ENCODE measurements around the gene IQGAP1.

Gene IQGAP1

GRCh38 chr15:90465930-90466567 is 78.0 kb downstream of the IQGAP1 start:
- no peak for DNase-seq (ENCODE audit: low read depth)
- no peak overlapping the region for H3K4me3 ChIP-seq (ENCODE audit: low read depth, low read length)

- DNase-seq (ENCODE audit: low read depth) = no peak
- no peak overlapping the region for H3K4me3 ChIP-seq (ENCODE audit: low read depth, low read length)
Measured at GRCh38 chr15:90469723-90470122, 81.7 kb downstream of the IQGAP1 start.

GRCh38 chr15:90470453-90470852 is 82.4 kb downstream of the IQGAP1 start:
- no peak for DNase-seq (ENCODE audit: low read depth)
- H3K4me3 ChIP-seq (ENCODE audit: low read depth, low read length) = no peak overlapping the region

GRCh38 chr15:90471126-90471525 is 83.1 kb downstream of the IQGAP1 start:
- no peak overlapping the region for H3K4me3 ChIP-seq (ENCODE audit: low read depth, low read length)
- DNase-seq (ENCODE audit: low read depth) = no peak

GRCh38 chr15:90471769-90472168 is 83.7 kb downstream of the IQGAP1 start:
- DNase-seq (ENCODE audit: low read depth) = no peak
- H3K4me3 ChIP-seq (ENCODE audit: low read depth, low read length) = no peak overlapping the region

GRCh38 chr15:90478846-90479481 is 90.9 kb downstream of the IQGAP1 start:
- no peak overlapping the region for H3K4me3 ChIP-seq (ENCODE audit: low read depth, low read length)
- no peak for DNase-seq (ENCODE audit: low read depth)

GRCh38 chr15:90479656-90480055 is 91.6 kb downstream of the IQGAP1 start:
- DNase-seq (ENCODE audit: low read depth) = no peak

GRCh38 chr15:90481023-90481422 is 93.0 kb downstream of the IQGAP1 start:
- no peak for DNase-seq (ENCODE audit: low read depth)
- H3K4me3 ChIP-seq (ENCODE audit: low read depth, low read length) = no peak overlapping the region

More at GRCh38 chr15:90479656-90480055, 91.6 kb downstream of the IQGAP1 start:
- H3K4me3 ChIP-seq (ENCODE audit: low read depth, low read length) = no peak overlapping the region

GRCh38 chr15:90482124-90483011 is 94.3 kb downstream of the IQGAP1 start:
- H3K4me3 ChIP-seq (ENCODE audit: low read depth, low read length) = no peak overlapping the region
- peak; percentile 16 for DNase-seq (ENCODE audit: low read depth)

GRCh38 chr15:90483012-90483307 is 94.9 kb downstream of the IQGAP1 start:
- DNase-seq (ENCODE audit: low read depth) = no peak
- no peak overlapping the region for H3K4me3 ChIP-seq (ENCODE audit: low read depth, low read length)

- DNase-seq (ENCODE audit: low read depth) = no peak
- no peak overlapping the region for H3K4me3 ChIP-seq (ENCODE audit: low read depth, low read length)
Measured at GRCh38 chr15:90483637-90484036, 95.6 kb downstream of the IQGAP1 start.

- DNase-seq (ENCODE audit: low read depth) = no peak
Measured at GRCh38 chr15:90487186-90487585, 99.1 kb downstream of the IQGAP1 start.

GRCh38 chr15:90489514-90489913 is 101.5 kb downstream of the IQGAP1 start:
- no peak for DNase-seq (ENCODE audit: low read depth)
- H3K4me3 ChIP-seq (ENCODE audit: low read depth, low read length) = no peak overlapping the region

More at GRCh38 chr15:90487186-90487585, 99.1 kb downstream of the IQGAP1 start:
- H3K4me3 ChIP-seq (ENCODE audit: low read depth, low read length) = no peak overlapping the region

- DNase-seq (ENCODE audit: low read depth) = no peak
Measured at GRCh38 chr15:90489944-90490343, 101.9 kb downstream of the IQGAP1 start.

GRCh38 chr15:90493647-90494046 is 105.6 kb downstream of the IQGAP1 start:
- DNase-seq (ENCODE audit: low read depth) = no peak
- no peak overlapping the region for H3K4me3 ChIP-seq (ENCODE audit: low read depth, low read length)

More at GRCh38 chr15:90489944-90490343, 101.9 kb downstream of the IQGAP1 start:
- H3K4me3 ChIP-seq (ENCODE audit: low read depth, low read length) = no peak overlapping the region

- no peak for DNase-seq (ENCODE audit: low read depth)
Measured at GRCh38 chr15:90495067-90495466, 107.0 kb downstream of the IQGAP1 start.

GRCh38 chr15:90496791-90497190 is 108.7 kb downstream of the IQGAP1 start:
- no peak overlapping the region for H3K4me3 ChIP-seq (ENCODE audit: low read depth, low read length)
- no peak for DNase-seq (ENCODE audit: low read depth)

More at GRCh38 chr15:90495067-90495466, 107.0 kb downstream of the IQGAP1 start:
- H3K4me3 ChIP-seq (ENCODE audit: low read depth, low read length) = no peak overlapping the region

GRCh38 chr15:90497376-90497775 is 109.3 kb downstream of the IQGAP1 start:
- DNase-seq (ENCODE audit: low read depth) = no peak
- no peak overlapping the region for H3K4me3 ChIP-seq (ENCODE audit: low read depth, low read length)

GRCh38 chr15:90497912-90498311 is 109.9 kb downstream of the IQGAP1 start:
- no peak overlapping the region for H3K4me3 ChIP-seq (ENCODE audit: low read depth, low read length)
- DNase-seq (ENCODE audit: low read depth) = no peak

- H3K4me3 ChIP-seq (ENCODE audit: low read depth, low read length) = no peak overlapping the region
- DNase-seq (ENCODE audit: low read depth) = no peak
Measured at GRCh38 chr15:90500171-90500570, 112.1 kb downstream of the IQGAP1 start.

Data from skeletal muscle cell (primary cell).